ENCODE results near the gene BMF.
"Not testable (repeated sequence)": the region's sequence is repeated elsewhere in the genome, so short reads cannot be mapped to it uniquely, and the experiment has no call there.

The BMF gene

DNA sequence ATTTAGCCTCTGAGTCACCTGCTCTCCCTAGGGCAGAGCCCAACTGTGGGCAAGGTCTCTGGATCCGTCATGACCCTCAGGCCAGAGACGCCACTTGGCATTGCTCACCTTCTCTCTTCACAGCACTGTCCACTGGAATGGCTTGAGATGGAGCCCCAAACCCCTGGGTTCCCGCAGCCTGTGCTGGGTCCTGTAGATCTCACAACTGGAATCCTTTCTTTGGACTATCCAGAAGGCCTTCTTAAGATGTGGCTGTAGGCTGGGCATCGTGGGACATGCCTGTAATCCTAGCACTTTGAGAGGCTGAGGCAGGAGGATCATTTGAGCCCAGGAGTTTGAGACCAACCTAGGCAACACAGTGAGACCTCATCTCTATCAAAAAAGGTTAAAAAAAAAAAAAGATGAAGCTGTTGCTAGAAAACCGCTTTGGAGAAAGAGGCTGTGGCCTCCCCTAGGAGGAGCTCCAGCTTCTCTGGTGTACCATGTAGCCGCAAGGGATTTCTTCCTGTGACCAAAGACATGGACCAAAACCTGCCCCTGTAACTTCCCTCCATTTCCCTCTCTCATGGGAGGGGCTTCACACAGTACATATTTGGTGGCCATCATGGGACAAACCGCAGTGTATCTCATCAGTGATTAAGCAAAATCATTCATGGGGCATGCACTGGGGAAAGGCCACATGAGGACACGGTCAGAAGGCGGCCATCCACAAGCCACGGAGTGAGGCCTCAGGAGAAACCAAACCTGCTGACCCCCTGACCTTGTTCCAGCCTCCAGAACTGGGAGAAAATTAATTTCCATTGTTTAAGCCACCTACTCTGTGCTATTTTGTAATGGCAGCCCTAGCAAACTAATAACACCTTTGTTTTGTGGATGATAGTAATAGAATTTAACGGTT lies 28.9 kb upstream of the BMF start:
- DNase-seq (ENCODE audit: low read depth in 1 of 2, low spot score in 1 of 2) = no peak
- in situ Hi-C loops (cut with HindIII; ENCODE audit: low pct_unique_long_range_greater_than_20kb, low sequenced_read_pairs) = no loop called here
- TF ChIP-seq JUND (IDR thresholded peaks at IDR 0.05; ENCODE audit: low read depth) = no peak

DNA sequence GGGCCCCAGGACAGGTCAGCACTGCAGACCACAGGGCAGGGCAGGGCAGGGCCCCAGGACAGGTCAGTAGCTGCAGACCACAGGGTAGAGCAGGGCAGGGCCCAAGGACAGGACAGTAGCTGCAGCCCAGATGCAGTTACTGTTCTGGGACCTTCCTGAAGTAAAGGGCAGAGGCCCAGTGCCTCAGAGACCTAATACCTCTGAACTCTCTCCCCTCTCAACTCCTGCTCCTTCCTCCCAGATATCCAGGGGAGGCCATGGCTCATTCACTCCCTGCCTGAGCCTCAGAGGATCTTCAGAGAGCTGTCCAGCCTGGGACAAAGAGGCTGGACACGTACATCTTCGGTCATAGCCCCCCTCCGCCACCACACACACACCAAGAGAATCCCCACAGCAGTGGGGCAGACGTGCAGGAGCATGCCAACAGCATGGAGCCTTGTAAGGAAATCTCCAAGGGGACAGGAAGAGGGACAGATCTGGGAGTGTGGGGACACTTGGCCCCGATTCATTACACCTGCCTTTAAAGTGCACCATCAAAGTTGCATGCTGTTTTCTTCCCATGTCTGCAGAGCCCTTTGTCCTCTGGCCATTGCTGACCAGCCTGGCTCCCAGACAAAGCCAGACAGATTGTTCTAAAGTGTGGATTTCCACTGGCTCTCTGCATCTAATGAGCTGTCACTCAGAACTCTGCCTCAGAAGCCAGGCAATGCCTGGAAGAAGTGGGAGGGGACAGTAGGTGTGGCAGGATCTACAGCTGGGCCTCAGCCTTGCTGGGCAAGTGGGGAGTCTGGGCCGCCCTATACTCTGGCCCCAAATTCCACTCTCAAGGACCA lies 28.0 kb upstream of the BMF start:
- no peak for DNase-seq (ENCODE audit: low read depth in 1 of 2, low spot score in 1 of 2)
- TF ChIP-seq JUND (IDR thresholded peaks at IDR 0.05; ENCODE audit: low read depth) = no peak
- in situ Hi-C loops (cut with HindIII; ENCODE audit: low pct_unique_long_range_greater_than_20kb, low sequenced_read_pairs) = no loop called here

DNA sequence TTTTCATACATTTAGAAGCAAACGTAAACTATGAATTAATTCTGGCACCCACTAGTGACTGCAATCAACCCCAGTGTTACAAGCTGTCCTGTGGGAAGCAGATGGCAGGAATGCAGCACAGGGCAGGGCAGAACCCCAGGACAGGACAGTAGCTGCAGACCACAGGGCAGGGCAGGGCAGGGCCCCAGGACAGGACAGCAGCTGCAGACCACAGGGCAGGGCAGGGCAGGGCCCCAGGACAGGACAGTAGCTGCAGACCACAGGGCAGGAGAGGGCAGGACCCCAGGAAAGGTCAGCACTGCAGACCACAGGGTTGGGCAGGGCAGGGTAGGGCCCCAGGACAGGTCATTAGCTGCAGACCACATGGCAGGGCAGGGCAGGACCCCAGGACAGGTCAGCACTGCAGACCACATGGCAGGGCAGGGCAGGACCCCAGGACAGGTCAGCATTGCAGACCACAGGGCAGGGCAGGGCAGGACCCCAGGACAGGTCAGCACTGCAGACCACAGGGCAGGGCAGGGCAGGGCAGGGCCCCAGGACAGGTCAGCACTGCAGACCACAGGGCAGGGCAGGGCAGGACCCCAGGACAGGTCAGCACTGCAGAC lies 27.3 kb upstream of the BMF start:
- in situ Hi-C loops (cut with HindIII; ENCODE audit: low pct_unique_long_range_greater_than_20kb, low sequenced_read_pairs) = not testable (repeated sequence)

GRCh38 chr15:40134885-40135284 lies 26.2 kb upstream of the BMF start:
- TF ChIP-seq JUND (IDR thresholded peaks at IDR 0.05; ENCODE audit: low read depth) = no peak
- no peak for DNase-seq (ENCODE audit: low read depth in 1 of 2, low spot score in 1 of 2)
- in situ Hi-C loops (cut with HindIII; ENCODE audit: low pct_unique_long_range_greater_than_20kb, low sequenced_read_pairs) = no loop called here

More for the DNA sequence above, 27.3 kb upstream of the BMF start:
- DNase-seq (ENCODE audit: low read depth in 1 of 2, low spot score in 1 of 2) = not testable (repeated sequence)

DNA sequence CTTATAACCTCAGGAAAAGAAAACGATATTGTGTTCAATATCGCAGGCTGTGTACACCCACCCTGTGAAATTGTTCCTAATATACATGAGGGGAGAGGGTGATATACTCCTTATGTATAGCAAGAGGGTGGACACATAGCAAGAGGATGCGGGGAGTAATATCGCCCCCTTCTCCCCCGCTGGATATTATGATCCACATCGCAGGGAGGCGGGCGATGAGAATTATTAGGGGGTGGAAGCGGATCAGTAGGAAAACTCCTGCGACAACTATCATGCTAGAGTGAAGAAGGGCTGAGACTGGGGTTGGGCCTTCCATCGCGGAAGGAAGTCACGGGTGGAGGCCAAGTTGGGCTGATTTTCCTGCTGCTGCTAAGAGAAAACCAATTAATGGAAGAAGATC lies 24.9 kb upstream of the BMF start:
- DNase-seq (ENCODE audit: low read depth in 1 of 2, low spot score in 1 of 2) = no peak
- no peak for TF ChIP-seq JUND (IDR thresholded peaks at IDR 0.05; ENCODE audit: low read depth)
- in situ Hi-C loops (cut with HindIII; ENCODE audit: low pct_unique_long_range_greater_than_20kb, low sequenced_read_pairs) = no loop called here

GRCh38 chr15:40130799-40131502 lies 22.3 kb upstream of the BMF start:
- no peak for TF ChIP-seq JUND (IDR thresholded peaks at IDR 0.05; ENCODE audit: low read depth)
- in situ Hi-C loops (cut with HindIII; ENCODE audit: low pct_unique_long_range_greater_than_20kb, low sequenced_read_pairs) = no loop called here
- no peak for DNase-seq (ENCODE audit: low read depth in 1 of 2, low spot score in 1 of 2)

DNA sequence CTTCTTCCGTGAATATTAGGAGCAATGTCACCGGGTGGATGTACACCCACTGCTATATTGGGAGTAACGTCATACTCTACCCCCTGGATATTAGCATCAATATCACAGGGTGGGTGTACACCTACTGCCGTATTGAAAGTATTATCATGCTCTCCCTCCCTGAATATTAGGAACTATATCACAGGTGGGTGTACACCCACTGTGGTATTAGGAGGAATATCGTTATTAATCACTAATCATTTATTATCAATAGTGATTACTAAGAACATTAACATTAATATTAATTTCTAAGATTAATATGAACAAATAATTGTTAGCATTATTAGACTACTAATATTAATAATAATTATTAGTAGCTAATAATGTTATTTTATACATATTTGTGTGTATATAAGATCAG lies 21.4 kb upstream of the BMF start:
- in situ Hi-C loops (cut with HindIII; ENCODE audit: low pct_unique_long_range_greater_than_20kb, low sequenced_read_pairs) = no loop called here
- TF ChIP-seq JUND (IDR thresholded peaks at IDR 0.05; ENCODE audit: low read depth) = no peak
- DNase-seq (ENCODE audit: low read depth in 1 of 2, low spot score in 1 of 2) = no peak

GRCh38 chr15:40128766-40129660 lies 20.3 kb upstream of the BMF start:
- in situ Hi-C loops (cut with HindIII; ENCODE audit: low pct_unique_long_range_greater_than_20kb, low sequenced_read_pairs) = no loop called here
- no peak for TF ChIP-seq JUND (IDR thresholded peaks at IDR 0.05; ENCODE audit: low read depth)
- DNase-seq (ENCODE audit: low read depth in 1 of 2, low spot score in 1 of 2) = no peak

- no peak for TF ChIP-seq JUND (IDR thresholded peaks at IDR 0.05; ENCODE audit: low read depth)
- DNase-seq (ENCODE audit: low read depth in 1 of 2, low spot score in 1 of 2) = no peak
- in situ Hi-C loops (cut with HindIII; ENCODE audit: low pct_unique_long_range_greater_than_20kb, low sequenced_read_pairs) = no loop called here
These were observed 17.3 kb upstream of the BMF start for GRCh38 chr15:40125950-40126349.

GRCh38 chr15:40124807-40125285 lies 16.2 kb upstream of the BMF start:
- DNase-seq (ENCODE audit: low read depth in 1 of 2, low spot score in 1 of 2) = peak in 1 of 2 experiments; percentile 70
- in situ Hi-C loops (cut with HindIII; ENCODE audit: low pct_unique_long_range_greater_than_20kb, low sequenced_read_pairs) = not testable (repeated sequence)

GRCh38 chr15:40124333-40124732 lies 15.7 kb upstream of the BMF start:
- in situ Hi-C loops (cut with HindIII; ENCODE audit: low pct_unique_long_range_greater_than_20kb, low sequenced_read_pairs) = not testable (repeated sequence)

DNA sequence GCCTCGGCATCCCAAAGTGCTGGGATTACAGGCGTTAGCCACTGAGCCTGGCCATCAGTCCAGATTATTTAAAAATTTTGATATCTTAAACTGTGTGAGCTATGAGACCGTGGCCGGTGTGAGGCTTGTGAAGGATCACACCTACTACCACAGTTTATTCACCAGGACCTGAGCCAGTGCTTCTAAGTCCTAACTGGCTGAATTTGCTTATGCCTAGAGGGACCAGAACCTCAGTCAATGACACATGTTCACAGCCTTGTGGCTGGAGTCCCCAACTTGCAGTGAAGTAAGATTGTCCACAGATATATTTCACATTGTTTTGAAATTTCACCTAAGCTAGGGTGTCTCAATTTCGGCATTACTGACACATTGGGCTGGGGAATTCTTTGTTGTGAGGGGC lies 15.2 kb upstream of the BMF start:
- in situ Hi-C loops (cut with HindIII; ENCODE audit: low pct_unique_long_range_greater_than_20kb, low sequenced_read_pairs); DNase-seq (ENCODE audit: low read depth in 1 of 2, low spot score in 1 of 2): not testable (repeated sequence)

More at GRCh38 chr15:40124333-40124732, 15.7 kb upstream of the BMF start:
- DNase-seq (ENCODE audit: low read depth in 1 of 2, low spot score in 1 of 2) = not testable (repeated sequence)

GRCh38 chr15:40122989-40123388 lies 14.3 kb upstream of the BMF start:
- DNase-seq (ENCODE audit: low read depth in 1 of 2, low spot score in 1 of 2); in situ Hi-C loops (cut with HindIII; ENCODE audit: low pct_unique_long_range_greater_than_20kb, low sequenced_read_pairs): not testable (repeated sequence)
